AG04449 (cell line): ENCODE results near the gene PALM2AKAP2.

Source experiments
- CTCF ChIA-PET: fragments of 350-600 bp; formaldehyde crosslinking; extraction: SDS; loops from one replicate; lab custom pipeline; 2021; ENCODE audit warnings: antibody characterized with exemption; lab: Yijun Ruan, JAX
- POLR2A ChIA-PET: fragments of 400-600, 350-600 bp; formaldehyde crosslinking; extraction: SDS; loops from one replicate; lab custom pipeline; 2020; ENCODE audit warnings: antibody characterized with exemption, inconsistent platforms; lab: Yijun Ruan, JAX
- DNase-seq: peaks from one replicate; pipeline ENCODE4 v3.0.0-alpha.2; 2010; ENCODE audit warnings: low read depth, low spot score
- H3K4me3 ChIP-seq: 2 replicates; pipeline ENCODE4 v1.5.1; 2011; ENCODE audit warnings: low read depth, mild to moderate bottlenecking, control low read depth, low read length
- TF ChIP-seq, protein P1 (sequence below): IDR thresholded peaks from one replicate; pipeline ENCODE4 v1.5.1; 2011; ENCODE audit warnings: mild to moderate bottlenecking, moderate library complexity, low read length, control low read depth, inconsistent platforms; ENCODE audit not compliant: insufficient read depth; ENCODE audit errors: missing control alignments

Gene PALM2AKAP2

DNA sequence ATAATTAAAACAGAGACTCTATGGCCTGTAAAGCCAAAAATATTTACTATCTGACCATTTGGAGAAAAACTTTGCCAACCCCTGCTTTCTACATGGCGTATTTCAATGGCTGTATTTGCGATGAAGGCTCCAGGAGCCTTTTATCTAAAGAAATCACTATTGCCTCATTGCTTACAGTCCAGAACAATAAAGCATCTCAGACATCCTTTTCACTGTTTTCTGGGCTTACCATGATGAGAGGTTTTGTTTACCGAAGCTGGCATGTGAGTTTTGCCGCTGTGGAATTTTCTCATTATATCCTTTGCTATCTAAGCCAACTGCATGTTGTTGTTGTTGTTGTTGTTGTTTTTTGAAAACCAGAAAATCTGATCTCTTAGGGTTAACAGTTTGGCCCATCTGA is 13.9 kb downstream of the PALM2AKAP2 start:
- H3K4me3 ChIP-seq = no peak overlapping the region
- ChIA-PET POLR2A (no interaction called here), CTCF (no interaction called here)
- no peak for DNase-seq
- TF ChIP-seq, protein P1, sequence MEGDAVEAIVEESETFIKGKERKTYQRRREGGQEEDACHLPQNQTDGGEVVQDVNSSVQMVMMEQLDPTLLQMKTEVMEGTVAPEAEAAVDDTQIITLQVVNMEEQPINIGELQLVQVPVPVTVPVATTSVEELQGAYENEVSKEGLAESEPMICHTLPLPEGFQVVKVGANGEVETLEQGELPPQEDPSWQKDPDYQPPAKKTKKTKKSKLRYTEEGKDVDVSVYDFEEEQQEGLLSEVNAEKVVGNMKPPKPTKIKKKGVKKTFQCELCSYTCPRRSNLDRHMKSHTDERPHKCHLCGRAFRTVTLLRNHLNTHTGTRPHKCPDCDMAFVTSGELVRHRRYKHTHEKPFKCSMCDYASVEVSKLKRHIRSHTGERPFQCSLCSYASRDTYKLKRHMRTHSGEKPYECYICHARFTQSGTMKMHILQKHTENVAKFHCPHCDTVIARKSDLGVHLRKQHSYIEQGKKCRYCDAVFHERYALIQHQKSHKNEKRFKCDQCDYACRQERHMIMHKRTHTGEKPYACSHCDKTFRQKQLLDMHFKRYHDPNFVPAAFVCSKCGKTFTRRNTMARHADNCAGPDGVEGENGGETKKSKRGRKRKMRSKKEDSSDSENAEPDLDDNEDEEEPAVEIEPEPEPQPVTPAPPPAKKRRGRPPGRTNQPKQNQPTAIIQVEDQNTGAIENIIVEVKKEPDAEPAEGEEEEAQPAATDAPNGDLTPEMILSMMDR = no peak

GRCh38 chr9:109794361-109795012 is 14.5 kb downstream of the PALM2AKAP2 start:
- TF ChIP-seq, protein P1 = no peak
- CTCF ChIA-PET = interaction anchor here (1.8 kb wide), 1 partner anchor 10 kb away, joined by 4 read pairs; no protein-coding TSS in a partner anchor
- POLR2A ChIA-PET = no interaction called here
- H3K4me3 ChIP-seq = no peak overlapping the region
- DNase-seq = no peak

DNA sequence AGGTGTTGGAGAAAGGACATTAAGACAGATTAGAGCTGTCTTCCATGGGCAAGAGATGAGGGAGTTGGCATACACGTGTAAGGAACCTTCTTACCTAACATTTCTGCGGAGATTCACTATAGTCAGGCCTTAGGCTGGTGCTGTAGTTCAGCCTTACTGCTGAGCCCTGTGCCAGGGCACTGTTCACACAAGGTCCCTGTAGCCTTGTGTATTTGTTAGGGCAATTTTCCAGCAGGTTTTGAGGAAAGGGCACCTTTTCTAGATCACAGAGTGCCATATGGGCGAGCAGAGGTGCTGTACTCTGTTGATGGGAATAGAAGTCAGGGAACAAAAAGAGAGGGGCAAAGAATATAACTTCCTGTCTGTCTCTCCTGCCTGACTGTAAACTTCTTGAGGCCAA is 15.6 kb downstream of the PALM2AKAP2 start:
- ChIA-PET POLR2A (no interaction called here), CTCF (interaction anchor here (1.0 to 1.8 kb wide), 3 partner anchors 11 to 105 kb away, joined by 3 to 7 read pairs (median 4); no protein-coding TSS in a partner anchor)
- no peak overlapping the region for H3K4me3 ChIP-seq
- DNase-seq = no peak
- TF ChIP-seq, protein P1 = no peak

DNA sequence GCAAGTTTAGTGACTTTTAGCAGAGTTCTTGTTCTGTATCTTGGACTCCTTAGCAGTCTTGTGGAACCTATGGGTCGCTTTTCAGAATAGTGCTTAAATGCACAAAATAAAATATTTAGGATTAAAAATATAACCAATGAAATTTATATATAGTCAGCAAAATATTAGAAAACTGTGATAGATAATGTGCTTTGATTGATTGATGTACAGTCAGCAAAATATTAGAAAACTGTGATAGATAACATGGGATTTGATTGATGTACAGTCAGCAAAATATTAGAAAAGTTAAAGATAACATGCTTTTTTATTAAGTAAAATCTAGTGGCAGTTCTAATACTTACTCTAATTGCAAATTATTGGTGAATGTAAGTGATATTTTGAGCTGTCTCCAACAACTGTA is 16.1 kb downstream of the PALM2AKAP2 start:
- no peak overlapping the region for H3K4me3 ChIP-seq
- POLR2A ChIA-PET = no interaction called here
- CTCF ChIA-PET = interaction anchor here (1.5 to 1.8 kb wide), 2 partner anchors 11 to 22 kb away, joined by 4 to 7 read pairs; no protein-coding TSS in a partner anchor
- TF ChIP-seq, protein P1 = no peak
- no peak for DNase-seq

DNA sequence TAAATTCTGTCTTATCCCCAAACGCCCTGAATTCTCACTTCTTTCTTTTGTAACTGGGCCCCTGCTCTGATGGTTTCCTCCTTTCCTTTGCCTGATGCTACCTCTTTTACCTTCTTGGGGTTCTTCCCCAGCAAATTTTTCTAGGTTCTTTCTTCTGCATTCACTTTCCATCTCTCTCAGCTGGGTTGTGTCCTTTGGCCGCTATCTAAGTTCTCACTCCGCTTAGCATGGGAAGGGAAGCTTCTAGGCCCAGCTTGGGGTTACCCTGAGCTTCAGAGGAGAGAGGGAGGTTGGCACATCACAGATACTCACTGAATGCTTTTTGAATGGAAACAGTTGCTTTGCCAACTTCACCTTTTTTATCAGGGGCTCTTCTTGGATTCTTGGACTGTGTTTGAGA is 17.0 kb downstream of the PALM2AKAP2 start:
- ChIA-PET CTCF (interaction anchor here (1.0 to 1.5 kb wide), 3 partner anchors 19 to 24 kb away, joined by 3 to 4 read pairs (median 3); no protein-coding TSS in a partner anchor), POLR2A (no interaction called here)
- DNase-seq = no peak
- TF ChIP-seq, protein P1 = no peak
- H3K4me3 ChIP-seq = no peak overlapping the region

- ChIA-PET CTCF (interaction anchor here (1.0 to 1.5 kb wide), 3 partner anchors 18 to 23 kb away, joined by 3 to 4 read pairs (median 3); no protein-coding TSS in a partner anchor), POLR2A (no interaction called here)
- H3K4me3 ChIP-seq = no peak overlapping the region
- TF ChIP-seq, protein P1 = no peak
- DNase-seq = no peak
These were observed 17.5 kb downstream of the PALM2AKAP2 start for GRCh38 chr9:109797509-109797908.
